Measurements from ENCODE around the gene CFAP77.

Gene CFAP77

GRCh38 chr9:132543251-132543650 is 133.2 kb downstream of the CFAP77 start:
- DNase-seq: no peak
- H3K9me3 ChIP-seq (ENCODE audit: severe bottlenecking): no peaks in the 10 kb centered on the region
- no peak overlapping the region for H3K27ac ChIP-seq
- no peaks in the 10 kb centered on the region for H3K36me3 ChIP-seq
- no peak for TF ChIP-seq CTCF (IDR thresholded peaks at IDR 0.05; ENCODE audit: low read depth, low read length)
- H3K4me3 ChIP-seq (ENCODE audit: low read depth, low read length): no peak overlapping the region
- no peaks in the 10 kb centered on the region for H3K27me3 ChIP-seq (ENCODE audit: insufficient read depth, low read depth, severe bottlenecking)

DNA sequence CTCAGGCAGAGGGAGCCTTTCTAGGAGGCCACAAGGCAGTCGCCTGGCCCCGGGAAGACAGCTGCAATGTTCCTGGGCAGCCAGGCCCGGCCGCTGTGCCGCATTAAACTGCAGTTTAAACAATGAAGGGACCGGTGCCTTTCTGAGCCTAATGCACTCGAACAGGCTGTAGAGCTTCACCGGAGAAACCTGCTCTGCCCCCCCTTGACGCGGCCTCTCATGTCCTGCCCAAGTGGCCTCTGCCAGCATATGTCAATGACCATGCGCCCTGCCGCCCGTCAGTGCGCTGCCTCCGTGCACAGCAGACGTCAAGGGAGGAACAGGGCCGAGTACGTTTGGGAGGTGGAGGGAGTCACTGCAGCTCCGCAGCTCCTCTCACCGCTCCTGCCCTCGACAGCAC is 133.9 kb downstream of the CFAP77 start:
- DNase-seq: no peak
- no peak overlapping the region for H3K4me3 ChIP-seq (ENCODE audit: low read depth, low read length)
- no peak for TF ChIP-seq CTCF (IDR thresholded peaks at IDR 0.05; ENCODE audit: low read depth, low read length)
- peak overlapping the region; percentile 25; the same call in 1 of the 2 replicates for H3K27ac ChIP-seq
- no peaks in the 10 kb centered on the region for H3K36me3 ChIP-seq
- no peaks in the 10 kb centered on the region for H3K9me3 ChIP-seq (ENCODE audit: severe bottlenecking)
- no peaks in the 10 kb centered on the region for H3K27me3 ChIP-seq (ENCODE audit: insufficient read depth, low read depth, severe bottlenecking)

DNA sequence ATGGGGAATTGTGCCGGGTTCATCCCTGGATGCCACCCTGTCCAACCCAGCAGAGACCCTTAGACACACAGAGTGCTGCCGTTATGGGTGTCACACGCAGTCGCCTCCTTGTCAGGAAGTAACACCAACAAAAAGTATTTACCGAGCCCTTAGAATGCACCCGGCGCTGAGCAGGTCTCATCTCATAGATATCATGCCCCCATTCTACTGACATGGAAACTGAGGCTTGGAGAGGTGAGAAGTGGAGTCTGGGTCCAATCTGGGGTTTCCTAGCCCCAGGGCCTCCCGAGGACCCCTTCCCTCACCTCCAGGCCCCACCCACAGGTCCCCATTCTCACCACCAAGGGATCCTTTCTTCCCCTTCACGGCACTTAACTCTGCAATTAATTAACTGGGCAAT is 135.6 kb downstream of the CFAP77 start:
- peak overlapping the region; percentile 58 for H3K27ac ChIP-seq
- no peaks in the 10 kb centered on the region for H3K9me3 ChIP-seq (ENCODE audit: severe bottlenecking)
- no peaks in the 10 kb centered on the region for H3K36me3 ChIP-seq
- H3K27me3 ChIP-seq (ENCODE audit: insufficient read depth, low read depth, severe bottlenecking): no peaks in the 10 kb centered on the region
- H3K4me3 ChIP-seq (ENCODE audit: low read depth, low read length): peak overlapping the region; percentile 34; the same call in 1 of the 2 replicates
- no peak for DNase-seq
- TF ChIP-seq CTCF (IDR thresholded peaks at IDR 0.05; ENCODE audit: low read depth, low read length): no peak

GRCh38 chr9:132546148-132547051 is 136.4 kb downstream of the CFAP77 start:
- H3K9me3 ChIP-seq (ENCODE audit: severe bottlenecking): no peaks in the 10 kb centered on the region
- TF ChIP-seq CTCF (IDR thresholded peaks at IDR 0.05; ENCODE audit: low read depth, low read length): peak; percentile 83
- H3K36me3 ChIP-seq: no peaks in the 10 kb centered on the region
- H3K27ac ChIP-seq: peak overlapping the region; percentile 58
- no peaks in the 10 kb centered on the region for H3K27me3 ChIP-seq (ENCODE audit: insufficient read depth, low read depth, severe bottlenecking)
- peak; percentile 95 for DNase-seq
- H3K4me3 ChIP-seq (ENCODE audit: low read depth, low read length): peak overlapping the region; percentile 34

DNA sequence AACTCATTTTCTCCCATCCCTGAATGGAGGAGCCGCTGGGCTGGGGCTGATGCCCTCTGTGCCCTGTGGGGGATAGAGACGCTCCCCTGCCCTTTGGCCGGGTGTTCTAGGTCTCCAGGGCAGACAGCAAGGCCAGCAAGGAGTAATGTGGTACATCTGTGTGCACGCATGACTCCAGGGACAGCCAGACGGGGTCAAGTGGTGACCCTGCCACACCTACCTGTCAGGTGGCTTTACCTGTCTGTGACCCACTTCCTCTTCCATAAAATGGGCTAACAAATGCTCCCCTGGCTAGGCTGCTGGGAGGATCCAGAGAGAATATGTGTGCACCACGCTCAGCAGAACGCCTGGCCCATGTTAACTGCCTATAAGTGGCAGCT is 137.0 kb downstream of the CFAP77 start:
- peak overlapping the region; percentile 58 for H3K27ac ChIP-seq
- no peak for TF ChIP-seq CTCF (IDR thresholded peaks at IDR 0.05; ENCODE audit: low read depth, low read length)
- no peaks in the 10 kb centered on the region for H3K9me3 ChIP-seq (ENCODE audit: severe bottlenecking)
- no peaks in the 10 kb centered on the region for H3K36me3 ChIP-seq
- no peaks in the 10 kb centered on the region for H3K27me3 ChIP-seq (ENCODE audit: insufficient read depth, low read depth, severe bottlenecking)
- no peak for DNase-seq
- H3K4me3 ChIP-seq (ENCODE audit: low read depth, low read length): no peak overlapping the region

Data from WERI-Rb-1 (cell line).